CD14-positive monocyte (primary cell): ENCODE measurements around the gene CHMP4B. TPM values are rescaled to one million over a fixed set of nuclear protein-coding genes. Genes with fewer than 3 reads are reported as not detected.
A peak's percentile ranks its signal among the peaks of the same experiment; 100 is the strongest.

ENCODE experiments used
- DNase-seq, 3 donors: peaks; one replicate each; pipeline ENCODE4 v3.0.0-alpha.2; 2011 to 2022
- H2AFZ ChIP-seq: 2 replicates; pipeline ENCODE4 v1.6.0; 2012; ENCODE audit warnings: mild to moderate bottlenecking, low read depth, low read length, inconsistent platforms; ENCODE audit not compliant: insufficient read depth, poor library complexity, severe bottlenecking
- H3K27ac ChIP-seq, 2 donors: 1 replicate in 1 of 2; 2 replicates in 1 of 2; pipeline ENCODE4 v1.5.1; 2012 to 2013; ENCODE audit warnings: low read length in 2 of 2, control low read depth in 1 of 2, inconsistent platforms in 1 of 2, low read depth in 1 of 2, mild to moderate bottlenecking in 1 of 2
- H3K27me3 ChIP-seq, 2 donors: one replicate each; pipeline versions ENCODE4 v1.6.0 to v1.6.1; 2011 to 2013; ENCODE audit warnings: low read length in 2 of 2; ENCODE audit not compliant: control insufficient read depth in 2 of 2, insufficient read depth in 2 of 2
- H3K36me3 ChIP-seq, 2 donors: replicated peaks in 1 of 2; 1 replicate in 1 of 2; 2 replicates in 1 of 2; pipeline versions ENCODE4 v1.5.1 to v1.6.1; 2012 to 2013; ENCODE audit warnings: low read length in 2 of 2, control low read depth in 1 of 2, inconsistent platforms in 1 of 2, mild to moderate bottlenecking in 1 of 2; ENCODE audit not compliant: insufficient read depth in 2 of 2, control insufficient read depth in 1 of 2
- H3K4me1 ChIP-seq, 2 donors: 1 replicate in 1 of 2; 2 replicates in 1 of 2; pipeline versions ENCODE4 v1.5.1 to v1.6.1; 2012 to 2013; ENCODE audit warnings: low read length in 2 of 2, control low read depth in 1 of 2, inconsistent platforms in 1 of 2, mild to moderate bottlenecking in 1 of 2, moderate library complexity in 1 of 2; ENCODE audit not compliant: insufficient read depth in 2 of 2, control insufficient read depth in 1 of 2
- H3K4me2 ChIP-seq: replicated peaks from 2 replicates; pipeline ENCODE3; 2012; ENCODE audit warnings: low read length, moderate library complexity, mild to moderate bottlenecking; ENCODE audit not compliant: poor library complexity, severe bottlenecking; ENCODE audit errors: extremely low read depth
- H3K4me3 ChIP-seq, 3 experiments: fragments of 200-600 bp in 1 of 3; sonication (generic) in 1 of 3; replicated peaks in 1 of 3; 1 replicate in 2 of 3; 2 replicates in 1 of 3; pipeline ENCODE4 v1.5.1; 2011 to 2013; ENCODE audit warnings: low read length in 3 of 3, mild to moderate bottlenecking in 3 of 3, control low read depth in 2 of 3, low read depth in 2 of 3, inconsistent platforms in 1 of 3, moderate library complexity in 1 of 3
- H3K79me2 ChIP-seq: 2 replicates; pipeline ENCODE4 v1.6.0; 2012; ENCODE audit warnings: mild to moderate bottlenecking, control low read depth, inconsistent platforms, low read length, moderate library complexity; ENCODE audit not compliant: insufficient read depth
- H3K9ac ChIP-seq: 2 replicates; pipeline ENCODE4 v1.6.0; 2017; ENCODE audit warnings: low read length, mild to moderate bottlenecking; ENCODE audit not compliant: insufficient read depth, poor library complexity, severe bottlenecking
- H3K9me3 ChIP-seq, 2 donors: replicated peaks in 1 of 2; 1 replicate in 1 of 2; 2 replicates in 1 of 2; pipeline versions ENCODE4 v1.5.1 to v1.6.1; 2012 to 2013; ENCODE audit warnings: low read length in 2 of 2, control low read depth in 1 of 2; ENCODE audit not compliant: control insufficient read depth in 1 of 2, insufficient read depth in 1 of 2
- H4K20me1 ChIP-seq: 2 replicates; pipeline ENCODE4 v1.6.0; 2012; ENCODE audit warnings: mild to moderate bottlenecking, low read length, control low read depth, moderate library complexity; ENCODE audit not compliant: insufficient read depth
- H3K27ac Mint-ChIP-seq, 7 donors: one replicate each; pipeline ENCODE4 v1.8.0; 2020; ENCODE audit warnings: mild to moderate bottlenecking in 7 of 7, mixed read lengths in 7 of 7, moderate library complexity in 6 of 7, inconsistent platforms in 2 of 7
- H3K27me3 Mint-ChIP-seq, 3 donors: one replicate each; pipeline ENCODE4 v1.8.0; 2021 to 2022; ENCODE audit warnings: low read depth in 3 of 3, mild to moderate bottlenecking in 3 of 3, mixed read lengths in 3 of 3, moderate library complexity in 3 of 3, inconsistent platforms in 1 of 3
- H3K36me3 Mint-ChIP-seq, 2 donors: one replicate each; pipeline ENCODE4 v1.8.0; 2020; ENCODE audit warnings: mixed read lengths in 2 of 2, inconsistent platforms in 1 of 2, mild to moderate bottlenecking in 1 of 2
- H3K4me1 Mint-ChIP-seq: one replicate; pipeline ENCODE4 v1.8.0; 2020; ENCODE audit warnings: mild to moderate bottlenecking, mixed read lengths
- H3K4me3 Mint-ChIP-seq, 2 donors: one replicate each; pipeline ENCODE4 v1.8.0; 2020; ENCODE audit warnings: mild to moderate bottlenecking in 2 of 2, mixed read lengths in 2 of 2, moderate library complexity in 1 of 2
- H3K9me3 Mint-ChIP-seq, 7 donors: one replicate each; pipeline ENCODE4 v1.8.0; 2020 to 2022; ENCODE audit warnings: mixed read lengths in 7 of 7, mild to moderate bottlenecking in 6 of 7, moderate library complexity in 6 of 7, inconsistent platforms in 2 of 7
- WGBS: methylation state at CpG from one replicate; pipeline ENCODE4 v1.1.5; 2013; ENCODE audit warnings: missing lambda C conversion rate; ENCODE audit not compliant: insufficient coverage; 5-methylcytosine and 5-hydroxymethylcytosine counted together
- intact Hi-C, 2 donors: fragments of 100-400 bp; cut with micrococcal nuclease; formaldehyde crosslinking; loops; one replicate each; pipeline versions ENCODE4 v1.15.0 to v1.15.1; 2023
- polyA plus RNA-seq, 3 donors: library from polyadenylated mRNA; depleted of rRNA in 1 of 3; unstranded in 2 of 3; stranded (reverse) in 1 of 3; fragments of 300-500 nt in 2 of 3; fragments of >200 nt in 1 of 3; fragmentation: Illumina TruSeq in 2 of 3; gene quantifications; 1 replicate in 2 of 3; 2 replicates in 1 of 3; pipeline ENCODE4 v1.2.3, GENCODE V29; 2012 to 2021
- TF ChIP-seq, protein P1 (sequence below): fragments of 200-600 bp; IDR thresholded peaks from one replicate; pipeline ENCODE4 v1.8.0; 2022; ENCODE audit warnings: antibody characterized with exemption, mild to moderate bottlenecking

Gene CHMP4B
- polyA plus RNA-seq, 3 donors = 7.1 to 181 (median 10.0) TPM

GRCh38 chr20:33832103-33832804 is 21.1 kb downstream of the CHMP4B start:
- Histone ChIP-seq H3K4me1 (peaks cover 15 to 30% of the 10 kb centered on the region in 2 donors), H3K4me2 (no peak overlapping the region), H2AFZ (no peak overlapping the region), H3K4me3 (no peak overlapping the region), H3K27me3 (no peaks in the 10 kb centered on the region), H3K36me3 (peaks cover 25 to 77% of the 10 kb centered on the region in 2 donors), H3K9ac (no peak overlapping the region), H3K79me2 (peaks cover 100% of the 10 kb centered on the region), H4K20me1 (peaks cover 100% of the 10 kb centered on the region), H3K27ac (peak overlapping the region in 1 of 2 donors; percentile 29), H3K9me3 (no peaks in the 10 kb centered on the region)
- 100% methylated on average over 4 of the region's 11 CpGs for WGBS
- Mint-ChIP-seq H3K9me3 (peaks cover 0 to 2% (median 0%) of the 10 kb centered on the region in 7 donors), H3K27me3 (peaks cover 0 to 6% (median 0%) of the 10 kb centered on the region in 3 donors), H3K4me3 (no peak overlapping the region), H3K36me3 (peaks cover 41 to 78% of the 10 kb centered on the region in 2 donors), H3K27ac (peak overlapping the region in 2 of 7 donors; percentile 43 to 59), H3K4me1 (peaks cover 54% of the 10 kb centered on the region)
- DNase-seq = no peak
- TF ChIP-seq, protein P1, sequence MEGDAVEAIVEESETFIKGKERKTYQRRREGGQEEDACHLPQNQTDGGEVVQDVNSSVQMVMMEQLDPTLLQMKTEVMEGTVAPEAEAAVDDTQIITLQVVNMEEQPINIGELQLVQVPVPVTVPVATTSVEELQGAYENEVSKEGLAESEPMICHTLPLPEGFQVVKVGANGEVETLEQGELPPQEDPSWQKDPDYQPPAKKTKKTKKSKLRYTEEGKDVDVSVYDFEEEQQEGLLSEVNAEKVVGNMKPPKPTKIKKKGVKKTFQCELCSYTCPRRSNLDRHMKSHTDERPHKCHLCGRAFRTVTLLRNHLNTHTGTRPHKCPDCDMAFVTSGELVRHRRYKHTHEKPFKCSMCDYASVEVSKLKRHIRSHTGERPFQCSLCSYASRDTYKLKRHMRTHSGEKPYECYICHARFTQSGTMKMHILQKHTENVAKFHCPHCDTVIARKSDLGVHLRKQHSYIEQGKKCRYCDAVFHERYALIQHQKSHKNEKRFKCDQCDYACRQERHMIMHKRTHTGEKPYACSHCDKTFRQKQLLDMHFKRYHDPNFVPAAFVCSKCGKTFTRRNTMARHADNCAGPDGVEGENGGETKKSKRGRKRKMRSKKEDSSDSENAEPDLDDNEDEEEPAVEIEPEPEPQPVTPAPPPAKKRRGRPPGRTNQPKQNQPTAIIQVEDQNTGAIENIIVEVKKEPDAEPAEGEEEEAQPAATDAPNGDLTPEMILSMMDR = no peak
- intact Hi-C loops = no loop called here

DNA sequence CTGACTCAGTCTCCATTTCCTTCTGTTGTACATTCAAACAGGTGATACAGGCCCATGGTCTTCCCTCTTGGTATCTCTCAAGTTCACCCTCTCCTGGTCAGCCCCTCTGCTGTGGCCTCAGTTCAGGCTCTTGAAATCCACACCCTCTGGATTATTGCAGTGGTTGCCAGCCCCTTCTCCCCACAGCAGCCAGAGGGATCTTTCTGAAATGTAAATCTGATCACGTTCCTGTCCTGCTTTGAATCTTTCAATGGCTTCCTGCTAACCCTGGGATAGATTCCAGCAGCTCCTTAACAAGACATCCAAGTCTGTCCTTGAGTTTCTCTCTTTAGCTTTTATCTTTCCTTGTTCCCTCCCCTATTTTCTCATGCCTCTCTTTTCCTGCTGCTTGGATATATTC is 22.2 kb downstream of the CHMP4B start:
- no peaks in the 10 kb centered on the region for H3K9me3 ChIP-seq
- no peak overlapping the region for H2AFZ ChIP-seq
- peak overlapping the region; percentile 7 to 84 (median 53) for H3K27ac Mint-ChIP-seq
- WGBS = 92% methylated on average over 1 of the region's 1 CpG
- H3K4me3 Mint-ChIP-seq = no peak overlapping the region
- H3K4me1 Mint-ChIP-seq = peaks cover 54% of the 10 kb centered on the region
- H3K27ac ChIP-seq = peak overlapping the region in 1 of 2 donors; percentile 50
- H3K27me3 Mint-ChIP-seq = peaks cover 0 to 6% (median 0%) of the 10 kb centered on the region in 3 donors
- H3K9me3 Mint-ChIP-seq = peaks cover 0 to 2% (median 0%) of the 10 kb centered on the region in 7 donors
- intact Hi-C loops = no loop called here
- peaks cover 24 to 35% of the 10 kb centered on the region in 2 donors for H3K4me1 ChIP-seq
- H3K4me3 ChIP-seq = no peak overlapping the region
- peaks cover 100% of the 10 kb centered on the region for H4K20me1 ChIP-seq
- peaks cover 100% of the 10 kb centered on the region for H3K79me2 ChIP-seq
- H3K4me2 ChIP-seq = no peak overlapping the region
- TF ChIP-seq, protein P1 = no peak
- H3K36me3 ChIP-seq = peaks cover 25 to 69% of the 10 kb centered on the region in 2 donors
- H3K27me3 ChIP-seq = no peaks in the 10 kb centered on the region
- no peak for DNase-seq
- H3K9ac ChIP-seq = no peak overlapping the region
- H3K36me3 Mint-ChIP-seq = peaks cover 38 to 72% of the 10 kb centered on the region in 2 donors
